K562 (cell line): ENCODE data around the gene MRPL10. TPM values are rescaled to one million over a fixed set of nuclear protein-coding genes. Genes with fewer than 3 reads are reported as not detected.

ENCODE experiments used
- ATAC-seq: fragments of 200-7000 bp; cut with Tn5 transposase; 3 replicates; pipeline ENCODE4 v1.9.1; 2020; ENCODE audit warnings: moderate library complexity
- BruUV-seq: library from RNA; stranded (reverse); fragments of 400-500 nt; replicated peaks from 2 replicates; lab custom pipeline; 2021; lab: Mats Ljungman, UMichigan
- CTCF ChIA-PET: fragments of 300-600 bp; formaldehyde crosslinking; extraction: SDS; loops from one replicate; lab custom pipeline; 2021; ENCODE audit warnings: low intra/inter-chr PET ratio; lab: Yijun Ruan, JAX
- POLR2A ChIA-PET: fragments of 300-600, 350-650 bp; sonication (Branson Sonifier 250); formaldehyde crosslinking; extraction: SDS; loops from one replicate; lab custom pipeline; 2021; ENCODE audit warnings: antibody characterized with exemption, inconsistent platforms; lab: Yijun Ruan, JAX
- DNase-seq, 4 experiments: peaks; one replicate each; pipeline versions ENCODE4 v3.0.0 to v3.0.0-alpha.2; 2011 to 2018; ENCODE audit warnings: low spot score in 3 of 4, mixed read lengths in 3 of 4; ENCODE audit errors: extremely low read depth in 1 of 4
- FAIRE-seq: peaks from 2 replicates; lab custom pipeline; 2011; peaks lifted over from hg19 to GRCh38; lab: Jason Lieb, UNC
- H2AFZ ChIP-seq: 2 replicates; pipeline ENCODE4 v1.6.0; 2011; ENCODE audit warnings: low read depth, low read length, control low read depth, inconsistent platforms
- H3K27ac ChIP-seq: fragments of 200-600 bp; 3 replicates; pipeline ENCODE4 v1.8.0; 2011; ENCODE audit warnings: low read depth, mild to moderate bottlenecking, control low read depth, inconsistent platforms, low read length, moderate library complexity, mixed read lengths; ENCODE audit errors: extremely low read depth
- H3K27me3 ChIP-seq, 2 experiments: fragments of 300-600 bp in 1 of 2; 2 replicates in 1 of 2; 3 replicates in 1 of 2; pipeline versions ENCODE4 v1.6.0 to v1.8.0; 2011; ENCODE audit warnings: inconsistent platforms in 2 of 2, low read length in 2 of 2, mild to moderate bottlenecking in 1 of 2, mixed read lengths in 1 of 2, moderate library complexity in 1 of 2; ENCODE audit not compliant: control insufficient read depth in 2 of 2, insufficient read depth in 2 of 2
- H3K36me3 ChIP-seq: fragments of 300-600 bp; 3 replicates; pipeline ENCODE4 v1.8.0; 2011; ENCODE audit warnings: mild to moderate bottlenecking, low read length, inconsistent platforms; ENCODE audit not compliant: control insufficient read depth, insufficient read depth
- H3K4me1 ChIP-seq, 2 experiments: fragments of 200-600 bp in 1 of 2; replicated peaks in 1 of 2; 2 replicates in 1 of 2; 3 replicates in 1 of 2; pipeline versions ENCODE4 v1.5.1 to v1.8.0; 2011; ENCODE audit warnings: inconsistent platforms in 2 of 2, low read length in 2 of 2, mild to moderate bottlenecking in 1 of 2, mixed read lengths in 1 of 2, moderate library complexity in 1 of 2; ENCODE audit not compliant: control insufficient read depth in 2 of 2, insufficient read depth in 2 of 2
- H3K4me2 ChIP-seq: 2 replicates; pipeline ENCODE4 v1.6.1; 2011; ENCODE audit warnings: low read length, control low read depth, inconsistent platforms, mixed read lengths; ENCODE audit not compliant: insufficient read depth
- H3K4me3 ChIP-seq: fragments of 200-600 bp; sonication (generic), shearing (Covaris generic); 2 replicates; pipeline ENCODE4 v1.5.1; 2016; ENCODE audit warnings: control low read depth, inconsistent platforms
- H3K79me2 ChIP-seq: fragments of 200-600 bp; 3 replicates; pipeline ENCODE4 v1.8.0; 2011; ENCODE audit warnings: low read length, inconsistent platforms; ENCODE audit not compliant: control insufficient read depth, insufficient read depth
- H3K9ac ChIP-seq, 2 experiments: 2 replicates each; pipeline versions ENCODE4 v1.6.0 to v1.6.1; 2011; ENCODE audit warnings: low read depth in 2 of 2, low read length in 2 of 2, control low read depth in 1 of 2, inconsistent platforms in 1 of 2, mild to moderate bottlenecking in 1 of 2, mixed read lengths in 1 of 2; ENCODE audit not compliant: insufficient read depth in 1 of 2
- H3K9me1 ChIP-seq: one replicate; pipeline ENCODE4 v1.6.0; 2011; ENCODE audit warnings: inconsistent platforms, mild to moderate bottlenecking, low read length, moderate library complexity; ENCODE audit not compliant: control insufficient read depth, insufficient read depth
- H3K9me3 ChIP-seq: replicated peaks from 2 replicates; pipeline ENCODE4 v1.5.1; 2011; ENCODE audit warnings: low read depth, low read length, inconsistent platforms; ENCODE audit not compliant: control insufficient read depth, insufficient read depth
- H4K20me1 ChIP-seq: replicated peaks from 2 replicates; pipeline ENCODE4 v1.6.1; 2011; ENCODE audit warnings: low read length, inconsistent platforms, mixed read lengths; ENCODE audit not compliant: control insufficient read depth, insufficient read depth
- CCAR2 ChIP-seq: fragments of 200-400 bp; formaldehyde crosslinking; IDR thresholded peaks from 2 replicates; pipeline ENCODE4 v1.6.1; 2017; ENCODE audit warnings: mild to moderate bottlenecking, low read depth, low read length
- CHD1 ChIP-seq: fragments of 200-600 bp; sonication (generic); IDR thresholded peaks from one replicate; pipeline ENCODE4 v1.6.1; 2012; ENCODE audit warnings: mild to moderate bottlenecking, moderate library complexity, low read length, inconsistent platforms
- CREB3 ChIP-seq: fragments of 450-650 bp; conservative IDR thresholded peaks from 2 replicates; pipeline ENCODE4 v1.6.1; 2016; ENCODE audit warnings: missing genetic modification characterization, low read depth, mild to moderate bottlenecking, missing compliant biosample characterization, moderate library complexity
- E2F4 ChIP-seq: sonication (generic); formaldehyde crosslinking; IDR thresholded peaks from 2 replicates; pipeline ENCODE4 v1.8.0; 2022; ENCODE audit warnings: mild to moderate bottlenecking, low read depth, missing genetic modification reagents
- MLX ChIP-seq, 2 experiments: fragments of 450-650 bp in 1 of 2; sonication (generic) in 1 of 2; formaldehyde crosslinking; conservative IDR thresholded peaks; 2 replicates each; pipeline versions ENCODE4 v1.4.0 to v1.8.1; 2020 to 2022; ENCODE audit warnings: mild to moderate bottlenecking in 1 of 2, missing genetic modification reagents in 1 of 2
- PHF8 ChIP-seq: fragments of 200-600 bp; sonication (generic); IDR thresholded peaks from 2 replicates; pipeline ENCODE4 v1.6.1; 2012; ENCODE audit warnings: mixed run types, mild to moderate bottlenecking, inconsistent platforms, low read length, moderate library complexity, borderline replicate concordance
- SP1 ChIP-seq: sonication (generic); formaldehyde crosslinking; IDR thresholded peaks from 2 replicates; pipeline ENCODE4 v1.8.1; 2022; ENCODE audit warnings: mild to moderate bottlenecking, missing genetic modification reagents
- ZBTB43 ChIP-seq: sonication (generic); formaldehyde crosslinking; IDR thresholded peaks from 2 replicates; pipeline ENCODE4 v1.8.0; 2023; ENCODE audit warnings: mild to moderate bottlenecking, missing genetic modification reagents
- ZC3H8 ChIP-seq: fragments of 450-650 bp; IDR thresholded peaks from 2 replicates; pipeline ENCODE4 v1.6.1; 2017
- ZNF280B ChIP-seq: fragments of 250-450 bp; sonication (Bioruptor Pico); IDR thresholded peaks from 2 replicates; pipeline ENCODE4 v1.5.1; 2021; ENCODE audit warnings: mild to moderate bottlenecking
- WGBS: fragments of 100-300 bp; shearing (Covaris generic); methylation state at CpG from one replicate; pipeline ENCODE4 v1.1.6; 2016; ENCODE audit warnings: low coverage, mixed read lengths; ENCODE audit not compliant: insufficient coverage; ENCODE audit errors: missing lambda C conversion rate; 5-methylcytosine and 5-hydroxymethylcytosine counted together
- in situ Hi-C: fragments of 300-500 bp; cut with MboI; formaldehyde crosslinking; loops from 4 replicates; pipeline ENCODE4 v1.15.0; 2018; ENCODE audit warnings: inconsistent platforms, mixed read lengths
- intact Hi-C: fragments of 100-400 bp; cut with micrococcal nuclease; formaldehyde crosslinking; loops from 2 replicates; pipeline ENCODE4 v1.14.2; 2022
- polyA plus RNA-seq, 8 experiments: library from polyadenylated mRNA; depleted of rRNA in 4 of 8; stranded (reverse) in 5 of 8; unstranded in 3 of 8; fragments of >200 nt; fragmentation: Nextera tagmentation in 2 of 8; fragmentation: Illumina TruSeq in 1 of 8; extraction: Ambion mirVana in 2 of 8; extraction: Trizol in 1 of 8; gene quantifications; 2 replicates each; pipeline versions ENCODE4 v1.2.1 to v1.2.3, GENCODE V29; 2011 to 2014; ENCODE audit warnings: inconsistent platforms in 1 of 8, missing spikeins in 1 of 8
- total RNA-seq, 7 experiments: library from RNA; depleted of rRNA in 6 of 7; stranded (reverse); fragments of >200 nt in 6 of 7; fragmentation: Illumina TruSeq in 2 of 7; extraction: Trizol in 2 of 7; gene quantifications; 2 replicates each; pipeline versions ENCODE4 v1.2.1 to v1.2.3, GENCODE V29; 2011 to 2021; ENCODE audit warnings: low replicate concordance in 1 of 7
- TF ChIP-seq, protein P1 (sequence below): fragments of 200-800 bp; sonication (Bioruptor generic); IDR thresholded peaks from 2 replicates; pipeline ENCODE4 v1.6.1; 2017; ENCODE audit warnings: missing genetic modification characterization, missing compliant biosample characterization

The MRPL10 gene
- total and polyA plus RNA-seq, 9 of the 15 experiments (the other 6 are each of a cell fraction or from before 2014, with no cell fraction given) = 27.8 to 105 (median 67.3) TPM

GRCh38 chr17:47808036-47808829 lies 23.1 kb downstream of the MRPL10 start:
- intact Hi-C loops (no loop called here), in situ Hi-C loops (no loop called here)
- BruUV-seq = no TSS peak
- no peaks in the 10 kb centered on the region for H3K9me3 ChIP-seq
- no peak for FAIRE-seq
- H3K36me3 ChIP-seq = peaks cover 27% of the 10 kb centered on the region; the same call in 1 of the 3 replicates
- DNase-seq = no peak
- ATAC-seq = no peak
- H3K27ac ChIP-seq = no peak overlapping the region
- TF ChIP-seq CCAR2 (no peak), CREB3 (no peak), ZBTB43 (no peak), ZC3H8 (no peak), CHD1 (no peak), MLX (CRISPR knock-in tag; conservative IDR thresholded peaks at IDR 0.05) (no peak), ZNF280B (CRISPR knock-in tag) (no peak), PHF8 (no peak), E2F4 (CRISPR knock-in tag) (no peak), SP1 (no peak)
- TF ChIP-seq, protein P1, sequence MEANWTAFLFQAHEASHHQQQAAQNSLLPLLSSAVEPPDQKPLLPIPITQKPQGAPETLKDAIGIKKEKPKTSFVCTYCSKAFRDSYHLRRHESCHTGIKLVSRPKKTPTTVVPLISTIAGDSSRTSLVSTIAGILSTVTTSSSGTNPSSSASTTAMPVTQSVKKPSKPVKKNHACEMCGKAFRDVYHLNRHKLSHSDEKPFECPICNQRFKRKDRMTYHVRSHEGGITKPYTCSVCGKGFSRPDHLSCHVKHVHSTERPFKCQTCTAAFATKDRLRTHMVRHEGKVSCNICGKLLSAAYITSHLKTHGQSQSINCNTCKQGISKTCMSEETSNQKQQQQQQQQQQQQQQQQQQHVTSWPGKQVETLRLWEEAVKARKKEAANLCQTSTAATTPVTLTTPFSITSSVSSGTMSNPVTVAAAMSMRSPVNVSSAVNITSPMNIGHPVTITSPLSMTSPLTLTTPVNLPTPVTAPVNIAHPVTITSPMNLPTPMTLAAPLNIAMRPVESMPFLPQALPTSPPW (CRISPR knock-in tag) = no peak
- ChIA-PET CTCF (no interaction called here), POLR2A (interaction anchor here (0.6 kb wide), 1 partner anchor 70 kb away, joined by 3 read pairs; no protein-coding TSS in a partner anchor)
- peaks cover 6% of the 10 kb centered on the region for H3K9me1 ChIP-seq
- H3K79me2 ChIP-seq = no peaks in the 10 kb centered on the region
- H3K4me2 ChIP-seq = no peak overlapping the region
- peaks cover 0 to 7% of the 10 kb centered on the region in 2 experiments; a peak in 2 of 5 replicates for H3K27me3 ChIP-seq
- no peak overlapping the region for H3K4me3 ChIP-seq
- 0 out of 2 replicates have a peak, but pooled peaks cover 4% of the 10 kb centered on the region for H4K20me1 ChIP-seq
- H3K9ac ChIP-seq = 0 out of 4 replicates have a peak overlapping the region, but pooled peaks of 1 of the 2 experiments have one; percentile 29
- no peak overlapping the region for H2AFZ ChIP-seq
- peaks cover 22 to 39% of the 10 kb centered on the region in 2 experiments for H3K4me1 ChIP-seq
- 80% methylated on average over 15 of the region's 20 CpGs for WGBS
